Measurements from ENCODE around the gene RAVER2.

RAVER2 gene

DNA sequence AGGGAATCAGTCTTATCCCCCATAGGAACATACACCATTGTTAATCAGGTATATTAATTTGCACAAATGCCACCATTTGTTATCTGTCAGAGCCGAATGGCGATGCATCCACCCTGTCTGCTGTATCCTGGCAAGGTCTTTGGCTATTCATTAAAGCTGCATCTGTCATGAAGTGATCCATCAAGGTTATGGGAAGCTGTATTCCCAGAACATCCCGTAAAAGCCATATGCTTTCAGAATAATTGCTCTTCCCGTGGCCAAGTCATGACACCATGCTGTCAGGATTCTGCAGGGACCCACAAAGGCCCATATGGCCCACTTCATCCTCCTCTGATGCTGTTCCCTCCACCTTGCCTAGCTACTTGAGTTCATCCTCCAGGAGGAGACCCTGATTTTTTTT, 103.9 kb downstream of the RAVER2 start:
- DNase-seq = no peak

DNA sequence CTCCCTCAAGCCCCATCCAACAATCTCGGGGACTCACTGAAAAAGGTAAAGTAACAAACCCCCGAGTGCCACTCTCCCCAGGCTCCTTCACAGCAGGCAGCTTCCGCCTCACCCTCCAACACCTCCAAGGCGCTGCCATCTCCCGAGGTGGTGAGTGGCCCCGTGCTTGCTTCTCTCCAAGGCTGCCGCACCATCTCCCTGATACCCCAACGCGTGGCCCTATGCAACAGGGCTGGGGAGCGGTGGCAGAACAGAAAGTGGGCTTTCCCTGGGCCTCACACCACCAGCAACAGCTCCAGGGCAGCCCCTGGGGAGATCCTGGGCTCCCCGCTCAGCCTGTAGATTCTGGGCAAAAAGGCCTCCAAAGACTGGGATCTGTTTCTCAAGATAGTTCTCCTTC, 105.1 kb downstream of the RAVER2 start:
- DNase-seq = no peak

DNA sequence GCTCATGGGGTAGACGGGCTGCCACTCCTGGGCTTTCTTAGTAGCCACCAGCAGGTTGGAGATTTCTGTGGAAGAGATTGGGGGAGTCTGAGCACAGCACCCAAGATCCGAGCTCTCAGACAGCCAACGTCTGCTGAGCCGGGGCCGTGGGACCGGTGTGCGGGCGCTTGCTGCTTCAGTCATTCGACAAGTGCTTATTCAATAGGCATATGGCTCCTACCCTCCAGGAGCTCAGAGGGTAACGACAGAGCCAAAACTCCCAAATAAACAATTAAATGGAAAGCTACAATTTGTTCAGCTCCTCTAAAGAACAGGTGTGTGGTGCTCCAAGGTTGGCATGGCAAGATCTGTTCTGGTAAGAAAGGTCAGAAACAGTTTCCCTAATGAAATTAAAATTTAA, 106.0 kb downstream of the RAVER2 start:
- no peak for DNase-seq

DNA sequence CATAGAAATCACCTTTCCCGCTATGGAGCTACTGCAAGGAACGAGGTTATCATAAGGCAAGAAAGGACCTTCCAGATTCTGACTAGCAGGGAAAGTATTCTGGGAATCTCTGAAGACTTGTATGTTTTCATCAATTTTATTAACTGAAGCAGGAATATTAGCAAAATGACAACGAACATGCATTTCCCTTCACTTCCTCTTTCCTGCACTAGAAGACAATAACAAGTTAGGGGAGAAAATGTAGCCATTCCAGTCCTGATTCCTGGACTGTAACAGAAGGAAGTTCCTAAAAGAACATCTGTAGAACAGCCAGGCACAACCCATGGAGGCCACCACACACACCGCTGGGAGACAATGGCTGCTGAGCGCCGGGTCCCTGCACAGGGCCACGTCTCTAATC, 106.8 kb downstream of the RAVER2 start:
- no peak for DNase-seq

DNA sequence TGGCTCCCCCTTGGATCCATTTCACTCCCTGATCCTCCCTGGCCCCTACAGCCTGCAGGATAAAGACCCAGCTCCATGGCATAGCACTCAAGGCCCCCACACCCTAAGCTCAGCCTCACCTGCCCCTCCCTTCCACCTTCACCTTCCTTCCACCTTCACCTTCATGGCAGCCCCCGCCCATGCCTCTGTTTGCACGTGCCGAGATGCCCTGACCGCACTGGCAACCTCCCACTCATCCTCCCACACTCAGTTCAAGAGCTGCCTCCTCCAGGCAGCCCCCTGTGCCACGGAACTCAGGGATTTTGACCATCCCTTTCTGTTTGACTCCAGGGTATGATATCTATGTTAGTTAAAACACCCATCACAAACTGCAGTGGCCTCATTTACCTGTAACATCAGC, 109.8 kb downstream of the RAVER2 start:
- DNase-seq = no peak

DNA sequence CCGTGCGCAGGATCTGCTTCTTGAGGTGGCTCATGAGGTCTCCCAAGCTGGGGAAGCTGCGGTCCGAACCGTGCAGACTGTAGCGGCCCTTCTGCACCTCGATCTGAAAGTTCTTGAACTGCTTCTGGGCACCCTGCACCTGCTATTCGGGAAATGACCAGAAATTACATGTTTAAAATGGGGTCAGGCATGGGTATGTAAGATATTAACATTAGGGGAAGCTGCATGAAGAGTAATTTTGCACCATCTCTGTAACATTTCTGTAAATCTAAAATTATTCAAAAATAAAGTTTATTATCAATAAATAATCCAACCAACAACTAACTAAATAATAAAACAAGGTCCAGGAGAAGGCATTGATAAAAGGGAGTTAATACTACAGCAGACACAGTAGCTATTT, 110.7 kb downstream of the RAVER2 start:
- no peak for DNase-seq

DNA sequence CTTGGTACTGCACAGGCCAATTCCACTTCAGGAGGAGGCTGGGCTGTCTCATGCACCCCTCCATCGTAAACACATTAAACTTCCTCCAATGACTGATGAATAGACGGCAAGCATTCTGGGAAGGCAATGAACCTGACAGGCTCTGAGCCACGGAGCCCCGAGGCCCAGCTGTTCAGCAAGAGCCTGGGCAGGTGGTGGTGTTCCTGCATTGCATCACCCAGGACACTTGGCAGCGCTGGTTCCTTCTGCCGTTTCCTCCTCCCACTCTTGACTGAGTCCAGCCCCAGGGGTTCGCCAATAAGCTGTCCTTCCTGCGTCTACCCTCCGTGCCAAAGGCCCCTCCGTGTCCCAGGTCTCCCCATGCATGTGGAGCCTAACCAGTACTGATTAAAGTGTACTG, 111.7 kb downstream of the RAVER2 start:
- peak; percentile 67 to 70 for DNase-seq

DNA sequence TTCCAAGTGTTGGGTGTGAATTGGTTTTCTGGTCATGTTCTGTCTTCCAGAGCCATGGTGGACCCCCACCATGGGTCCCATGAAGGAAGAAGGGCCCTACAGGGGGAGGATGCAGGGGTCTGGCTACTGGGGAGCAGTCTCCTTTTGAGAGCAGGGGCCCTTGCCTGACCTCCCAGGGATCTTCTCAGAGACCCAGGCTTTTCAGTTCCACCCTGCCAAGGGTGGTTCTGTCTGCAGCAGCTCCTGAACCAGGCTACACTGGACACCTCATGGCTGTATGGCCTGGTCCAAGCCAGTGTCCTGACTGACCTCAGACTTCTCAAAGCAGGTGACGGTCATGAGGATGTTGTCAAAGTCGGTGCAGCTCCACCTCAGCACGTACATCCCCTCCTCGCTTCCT, 112.5 kb downstream of the RAVER2 start:
- DNase-seq = no peak

DNA sequence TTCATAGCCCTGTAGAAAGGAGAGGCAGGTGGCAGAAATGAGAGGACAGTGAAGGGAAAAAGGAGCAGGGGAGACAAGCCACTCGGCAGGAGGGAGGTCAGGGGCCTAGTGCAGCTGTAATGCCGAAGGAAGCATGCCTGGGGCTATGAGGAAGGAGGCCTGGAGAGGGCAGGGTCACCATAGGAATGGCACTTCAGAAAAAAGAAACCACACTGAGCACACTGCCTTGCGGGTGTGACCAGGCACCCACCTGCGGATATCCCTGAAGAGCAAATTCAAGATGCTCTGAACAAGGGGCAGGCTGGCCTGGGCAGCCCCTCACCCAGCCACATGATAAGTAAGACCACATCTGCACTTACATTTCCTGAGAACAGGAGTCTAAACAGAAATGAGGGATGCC, 116.7 kb downstream of the RAVER2 start:
- no peak for DNase-seq

DNA sequence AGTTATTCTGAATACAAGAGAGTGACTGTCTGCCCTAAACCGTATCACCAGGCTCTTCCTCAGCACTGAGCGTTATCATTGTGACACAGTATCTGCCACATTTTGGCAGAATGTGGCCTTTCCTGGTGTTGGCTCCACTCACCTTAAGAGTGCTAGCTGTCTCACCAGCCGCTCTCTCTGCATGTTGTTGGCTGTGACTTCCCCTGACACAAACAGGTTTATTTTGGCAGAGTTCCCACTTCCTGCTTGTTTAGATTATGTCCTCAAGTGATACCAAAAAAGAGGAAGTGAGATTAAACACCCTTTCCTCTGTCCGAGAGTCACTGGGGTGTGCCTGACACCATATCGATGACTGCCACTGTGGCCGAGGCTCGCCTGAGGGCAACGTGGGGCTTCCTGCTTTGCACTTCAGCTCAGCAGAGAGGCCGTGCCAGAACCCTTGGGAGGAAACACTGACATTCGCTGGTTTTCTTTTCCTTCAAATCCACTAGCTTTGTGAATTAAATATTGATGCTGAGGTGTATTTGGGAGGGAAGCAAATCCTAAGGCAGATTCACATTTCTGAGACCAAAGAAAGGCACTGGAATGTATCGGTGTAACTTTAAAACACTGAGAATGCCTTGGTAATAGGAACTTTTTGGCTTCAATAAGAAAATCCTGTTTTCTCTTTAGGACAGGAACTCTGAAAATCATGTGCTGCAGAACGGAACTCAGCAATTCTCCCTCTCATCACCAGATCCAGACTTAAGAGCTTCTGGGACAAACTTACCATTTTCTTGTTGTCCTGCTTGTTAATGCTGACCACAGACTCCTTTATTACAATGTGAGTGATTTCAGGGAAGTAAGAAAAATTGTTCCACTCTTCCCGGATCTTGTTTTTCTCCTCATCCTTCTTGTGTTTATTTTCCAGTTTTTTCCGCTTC, 119.4 kb downstream of the RAVER2 start:
- DNase-seq = peak; percentile 44 to 53

DNA sequence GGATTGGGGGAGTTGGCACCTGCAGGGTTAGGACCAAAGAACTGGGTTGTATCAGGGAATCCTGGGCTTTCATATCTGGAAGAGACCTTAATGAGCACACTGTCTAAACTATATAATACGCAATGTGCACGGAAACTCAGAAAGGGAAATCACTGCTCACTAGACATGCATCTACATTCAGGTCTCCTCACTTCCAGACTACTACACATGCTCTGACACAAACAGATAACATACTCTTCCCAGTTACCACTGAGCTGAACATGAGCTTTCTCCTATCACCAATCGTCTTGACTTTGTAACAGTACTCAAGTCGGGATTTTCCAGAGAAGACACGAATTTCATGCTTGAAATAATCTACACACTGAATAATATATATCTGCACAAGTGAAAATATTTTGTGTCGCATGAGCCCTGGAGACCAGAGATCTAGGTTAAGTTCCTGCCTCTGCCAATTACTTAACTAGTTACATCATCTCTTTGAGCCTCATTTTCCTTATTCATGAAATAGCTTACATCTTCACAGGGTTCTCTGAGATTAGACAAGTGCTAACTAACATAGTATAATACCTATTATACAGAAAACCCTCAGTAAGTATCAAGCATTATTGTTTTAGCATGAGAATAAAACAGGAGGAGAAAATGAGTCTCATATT, 120.4 kb downstream of the RAVER2 start:
- DNase-seq = no peak

DNA sequence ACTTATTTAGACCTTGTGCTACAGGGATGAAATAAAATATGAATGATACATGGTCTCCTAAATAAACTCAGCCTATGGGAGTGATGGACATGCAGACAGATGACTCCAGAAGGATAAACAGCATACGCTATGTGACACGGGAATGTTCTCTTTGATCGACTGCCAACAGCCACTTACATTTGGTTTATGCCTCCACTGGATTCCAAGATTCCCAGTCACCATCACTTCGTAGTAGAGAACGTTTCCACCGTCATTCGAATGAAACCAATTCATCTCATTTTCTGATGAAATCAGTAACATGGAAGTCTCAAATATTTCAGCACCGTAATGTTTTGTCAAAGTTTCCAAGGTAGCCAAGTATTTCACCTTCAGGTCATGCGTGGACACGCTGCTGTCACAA, 121.8 kb downstream of the RAVER2 start:
- DNase-seq = no peak

DNA sequence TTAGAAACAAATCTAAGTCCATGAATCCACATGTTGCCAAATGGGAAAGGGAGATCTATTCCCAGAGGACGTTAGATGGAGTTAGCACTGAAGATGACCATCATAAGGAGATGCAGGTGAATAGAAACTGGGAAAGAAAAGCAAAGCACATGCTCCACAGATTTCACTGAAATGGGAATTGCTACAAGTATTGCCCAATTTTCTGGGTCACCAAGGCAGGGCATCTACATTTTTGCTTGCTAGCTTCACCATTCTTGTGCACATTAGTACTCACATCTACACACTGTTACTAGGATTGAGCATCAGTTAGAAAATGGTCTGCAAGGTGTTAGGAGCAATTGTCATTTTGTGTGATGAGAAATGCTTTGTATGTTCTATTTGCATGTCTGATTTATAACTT, 122.4 kb downstream of the RAVER2 start:
- DNase-seq = no peak

DNA sequence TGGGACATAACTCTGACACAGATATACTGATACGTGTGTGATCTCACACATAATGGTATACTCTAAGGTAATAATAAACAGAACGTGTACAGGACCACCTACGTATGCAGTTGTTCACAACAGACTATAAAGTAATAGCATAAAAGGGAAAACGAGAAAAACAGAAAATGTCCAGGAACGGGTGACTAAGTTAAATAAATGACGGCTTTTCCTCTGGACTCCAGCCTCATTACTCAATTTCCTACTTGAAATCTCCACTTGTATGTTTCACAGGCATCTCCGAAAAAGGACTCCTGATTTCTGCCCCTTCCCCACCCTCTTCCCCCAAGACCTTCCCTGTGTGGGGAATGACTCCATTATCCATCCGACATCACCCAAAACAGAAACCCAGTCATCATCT, 126.4 kb downstream of the RAVER2 start:
- DNase-seq = no peak

DNA sequence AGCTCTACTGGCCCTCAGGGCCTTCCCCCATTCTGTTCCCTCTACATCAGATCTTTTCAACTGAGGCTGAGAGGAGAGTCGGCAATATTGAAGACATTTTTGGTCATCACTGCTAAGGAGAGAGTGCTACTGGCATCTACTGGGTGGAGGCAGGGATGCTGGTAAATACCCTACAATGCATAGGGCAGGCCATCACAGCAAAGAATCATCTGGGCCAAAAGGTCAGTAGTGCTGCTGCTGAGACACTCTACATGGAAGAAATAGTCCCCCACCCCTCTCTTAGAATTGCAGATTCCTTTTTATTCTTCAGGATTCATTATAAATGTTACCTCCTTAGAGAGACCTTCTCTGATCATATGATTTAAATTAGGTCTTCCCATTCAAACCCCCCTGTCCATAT, 127.2 kb downstream of the RAVER2 start:
- DNase-seq = no peak

DNA sequence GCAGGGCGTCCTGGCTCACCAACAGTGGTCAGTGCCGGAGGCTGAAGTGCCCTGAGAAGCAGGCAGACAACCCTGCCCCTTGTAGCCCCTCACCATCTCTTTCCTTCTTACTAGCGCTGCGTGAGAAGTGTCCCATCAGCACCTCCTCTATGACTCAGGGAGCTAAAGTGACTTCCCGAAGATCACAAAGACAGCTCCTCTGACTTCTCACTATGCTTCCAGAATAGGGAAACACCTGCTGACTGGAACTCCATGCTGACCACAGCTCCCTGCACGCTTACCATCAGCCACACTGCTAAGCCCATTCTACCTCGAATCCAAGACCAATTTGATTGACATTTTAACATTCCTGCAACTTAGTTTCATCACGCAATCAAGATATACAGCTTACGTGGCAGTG, 128.7 kb downstream of the RAVER2 start:
- no peak for DNase-seq

DNA sequence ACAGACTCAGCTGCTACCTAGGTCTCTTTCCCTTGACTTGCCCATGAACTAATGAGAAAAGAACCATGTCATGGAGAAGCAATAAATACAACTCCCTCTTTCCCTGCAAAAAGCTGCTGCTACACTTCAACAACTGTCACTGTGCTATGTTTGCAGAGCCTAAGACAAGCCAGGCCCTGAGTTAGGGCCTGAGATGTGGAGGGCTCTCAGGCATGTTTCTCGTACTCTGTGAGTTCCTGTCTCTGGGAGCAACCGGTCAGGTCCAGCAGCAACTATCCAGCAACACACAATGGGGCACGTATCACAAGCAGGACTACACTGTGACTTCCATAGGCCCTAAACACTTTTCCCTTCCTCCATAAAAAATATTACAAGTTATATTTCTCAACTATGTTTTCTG, 129.8 kb downstream of the RAVER2 start:
- DNase-seq = no peak

DNA sequence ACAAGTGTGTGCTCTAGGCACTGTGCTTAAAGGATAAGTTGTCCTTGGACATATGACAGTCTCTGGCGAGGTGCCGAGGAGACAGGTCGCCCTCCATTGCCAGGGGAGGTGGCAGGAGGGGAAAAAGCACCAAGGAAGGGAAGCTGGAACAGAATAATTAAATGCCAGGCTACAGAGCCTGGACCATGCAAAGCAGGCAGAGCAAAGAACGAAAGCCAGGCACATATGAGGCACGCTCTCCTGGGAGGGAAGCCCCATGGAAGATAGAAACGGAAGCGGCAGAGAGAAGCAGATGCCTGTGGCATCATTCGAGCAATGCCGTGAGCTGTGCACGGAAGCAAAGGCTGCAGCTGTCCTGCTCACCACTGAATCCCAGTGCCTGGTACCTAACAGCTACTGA, 130.2 kb downstream of the RAVER2 start:
- no peak for DNase-seq

DNA sequence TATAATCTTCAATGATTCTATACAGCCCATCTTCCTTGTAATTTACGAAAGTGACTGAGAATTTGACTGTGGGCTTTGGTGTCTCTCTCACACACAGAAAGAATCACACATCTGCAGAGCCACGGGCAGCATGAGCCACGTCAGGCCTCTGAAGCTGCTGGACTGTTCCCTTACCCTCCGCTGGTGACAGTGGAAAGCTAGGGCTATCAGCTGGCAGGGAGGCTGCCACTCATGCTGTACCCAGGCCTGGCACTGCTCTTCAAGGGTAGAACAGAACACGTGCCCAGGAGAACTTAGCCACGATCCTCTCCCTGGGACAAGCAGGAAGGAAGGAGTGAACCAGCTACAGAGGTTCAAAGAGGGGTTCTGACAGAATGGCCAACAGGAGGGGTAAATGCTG, 130.7 kb downstream of the RAVER2 start:
- DNase-seq = no peak

DNA sequence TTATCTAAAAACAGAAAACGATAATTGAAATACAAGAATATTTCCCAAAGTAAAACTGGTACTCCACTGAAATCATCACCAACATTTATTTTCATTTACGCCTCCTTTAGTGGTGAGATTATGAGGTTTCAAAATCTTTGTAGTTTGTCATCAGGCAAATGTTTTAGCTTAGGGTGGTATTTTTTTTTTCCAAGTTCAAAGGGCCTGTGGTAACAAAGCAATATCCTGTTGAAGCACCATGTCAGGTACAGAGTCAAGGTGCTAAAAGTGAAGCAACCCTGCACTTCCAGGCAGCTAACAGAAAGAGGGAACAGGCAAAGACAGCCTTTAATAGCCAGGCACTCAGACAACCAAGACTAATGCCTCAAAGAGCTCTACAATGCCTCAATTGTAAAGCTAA, 132.3 kb downstream of the RAVER2 start:
- no peak for DNase-seq

DNA sequence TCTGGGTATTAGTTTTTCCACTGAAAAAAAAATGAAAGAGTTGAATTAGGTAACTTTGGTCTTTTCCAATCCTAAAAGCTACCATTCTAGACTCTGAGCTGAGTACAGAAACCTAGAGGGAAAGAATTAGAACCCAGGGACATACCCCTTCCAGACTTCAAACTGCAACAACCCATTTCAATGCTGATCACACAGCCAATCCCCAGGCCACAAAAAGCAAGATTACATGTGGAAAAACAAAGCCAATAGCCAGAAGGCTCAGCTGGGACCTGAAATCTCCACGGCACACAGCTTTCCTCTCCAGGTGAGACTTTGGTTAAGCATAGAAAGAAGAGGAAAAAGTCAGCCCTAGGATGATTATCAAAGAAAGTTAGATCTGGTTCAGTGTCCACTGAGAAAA, 132.7 kb downstream of the RAVER2 start:
- DNase-seq = no peak

DNA sequence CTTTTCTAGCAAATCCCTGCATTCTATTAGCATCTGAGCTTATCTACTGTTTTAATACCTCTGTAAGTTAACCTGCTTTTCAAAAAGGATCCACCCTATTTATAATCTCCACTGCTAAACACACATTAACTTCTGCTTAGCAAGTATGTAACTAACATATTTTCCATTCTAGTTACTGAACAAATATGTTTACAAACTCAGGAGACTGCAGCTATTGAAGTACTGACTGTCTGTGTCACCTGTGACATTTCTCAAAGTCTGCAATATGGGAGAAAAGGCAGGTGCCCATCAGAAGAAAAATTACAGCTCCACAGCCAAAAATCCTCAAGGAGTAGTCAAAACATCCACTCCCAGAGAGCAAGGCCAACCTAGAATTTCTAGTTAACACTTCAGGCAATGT, 133.2 kb downstream of the RAVER2 start:
- DNase-seq = no peak

DNA sequence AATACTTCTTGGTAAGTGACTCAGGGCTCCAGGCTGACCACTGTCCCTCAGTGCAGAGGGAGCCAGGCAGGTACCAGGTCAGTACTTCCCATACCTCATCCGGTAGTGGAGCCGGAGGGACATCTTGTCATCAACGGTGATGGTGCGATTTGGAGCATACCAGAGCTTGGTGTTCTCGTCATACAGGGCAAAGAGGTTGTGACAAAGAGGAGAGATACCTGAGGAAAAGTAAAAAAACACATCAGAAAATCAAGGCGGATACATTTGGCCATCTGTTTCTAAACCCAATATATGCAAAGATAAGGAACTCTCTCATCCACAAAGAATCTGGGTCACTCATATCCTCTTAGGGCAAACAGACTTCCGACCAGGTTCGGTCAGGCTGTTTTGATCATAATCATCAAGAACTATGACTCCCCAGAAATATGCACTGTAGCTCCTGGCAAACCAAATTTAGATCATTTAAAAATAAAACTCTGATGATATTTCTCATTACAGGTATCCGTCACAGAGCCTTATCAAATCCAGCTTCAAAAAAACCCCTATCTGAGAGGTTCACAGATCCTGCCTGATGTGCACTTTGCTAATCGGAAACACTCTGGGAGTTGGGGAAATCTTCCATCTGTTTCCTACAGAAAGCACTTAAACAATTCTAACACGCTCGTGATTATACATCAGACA, 134.2 kb downstream of the RAVER2 start:
- DNase-seq = no peak

DNA sequence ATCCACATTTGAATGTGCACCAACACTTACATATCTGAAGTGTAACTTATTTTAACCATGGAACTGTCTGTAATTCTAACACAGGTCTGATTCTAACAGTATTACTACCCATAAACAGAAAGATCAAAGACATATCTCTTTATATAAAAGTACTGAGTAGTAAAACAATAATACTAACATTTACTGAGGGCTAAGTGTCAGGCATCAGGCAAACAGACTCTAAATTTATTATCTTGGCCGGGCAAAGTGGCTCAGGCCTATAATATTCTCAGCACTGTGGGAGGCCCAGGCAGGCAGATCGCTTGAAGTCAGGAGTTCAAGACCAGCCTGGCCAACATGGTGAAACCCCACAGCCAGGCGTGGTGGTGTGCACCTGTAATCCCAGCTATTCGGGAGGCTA, 135.6 kb downstream of the RAVER2 start:
- no peak for DNase-seq
